ENCODE measurements around the gene IL1RAP. TPM values are rescaled to one million over a fixed set of nuclear protein-coding genes. Genes with fewer than 3 reads are reported as not detected.

Gene IL1RAP
- total and polyA plus RNA-seq, 4 donors, result 15.4 to 26.7 (median 21.4) TPM

- Histone ChIP-seq H3K27ac (ENCODE audit: low read depth, low read length) (peak overlapping the region; percentile 10), H3K36me3 (ENCODE audit: control insufficient read depth, insufficient read depth, low read length) (no peaks in the 10 kb centered on the region), H3K4me3 (ENCODE audit: low read depth, low read length) (no peak overlapping the region), H3K27me3 (ENCODE audit: control insufficient read depth, insufficient read depth, low read length) (no peaks in the 10 kb centered on the region), H3K9me3 (ENCODE audit: control insufficient read depth, insufficient read depth, low read length) (no peaks in the 10 kb centered on the region), H3K4me1 (ENCODE audit: control insufficient read depth, insufficient read depth, low read length) (peaks cover 8% of the 10 kb centered on the region)
- DNase-seq (ENCODE audit: low read depth in 4 of 6, low spot score in 6 of 6), result peak in 1 of 6 donors; percentile 43
- WGBS (ENCODE audit: insufficient coverage), result 73% methylated on average over 4 of the region's 4 CpGs
Measured at GRCh38 chr3:190534386-190534785, 20.5 kb downstream of the IL1RAP start.

GRCh38 chr3:190534986-190535385 lies 21.1 kb downstream of the IL1RAP start:
- no peak for DNase-seq (ENCODE audit: low read depth in 4 of 6, low spot score in 6 of 6)
- 100% methylated on average over 1 of the region's 2 CpGs for WGBS (ENCODE audit: insufficient coverage)
- no peaks in the 10 kb centered on the region for H3K36me3 ChIP-seq (ENCODE audit: control insufficient read depth, insufficient read depth, low read length)
- H3K27ac ChIP-seq (ENCODE audit: low read depth, low read length), result no peak overlapping the region
- H3K9me3 ChIP-seq (ENCODE audit: control insufficient read depth, insufficient read depth, low read length), result no peaks in the 10 kb centered on the region
- H3K4me3 ChIP-seq (ENCODE audit: low read depth, low read length), result no peak overlapping the region
- H3K4me1 ChIP-seq (ENCODE audit: control insufficient read depth, insufficient read depth, low read length), result peaks cover 8% of the 10 kb centered on the region
- H3K27me3 ChIP-seq (ENCODE audit: control insufficient read depth, insufficient read depth, low read length), result no peaks in the 10 kb centered on the region

- no peak for DNase-seq (ENCODE audit: low read depth in 4 of 6, low spot score in 6 of 6)
- H3K27me3 ChIP-seq (ENCODE audit: control insufficient read depth, insufficient read depth, low read length), result no peaks in the 10 kb centered on the region
- H3K27ac ChIP-seq (ENCODE audit: low read depth, low read length), result no peak overlapping the region
- no peaks in the 10 kb centered on the region for H3K9me3 ChIP-seq (ENCODE audit: control insufficient read depth, insufficient read depth, low read length)
- no peak overlapping the region for H3K4me3 ChIP-seq (ENCODE audit: low read depth, low read length)
- peaks cover 8% of the 10 kb centered on the region for H3K4me1 ChIP-seq (ENCODE audit: control insufficient read depth, insufficient read depth, low read length)
- no peaks in the 10 kb centered on the region for H3K36me3 ChIP-seq (ENCODE audit: control insufficient read depth, insufficient read depth, low read length)
- no CpG with 5 or more reads among the region's 3 CpGs for WGBS (ENCODE audit: insufficient coverage)
Measured at GRCh38 chr3:190537146-190537545, 23.3 kb downstream of the IL1RAP start.

- H3K36me3 ChIP-seq (ENCODE audit: control insufficient read depth, insufficient read depth, low read length), result no peaks in the 10 kb centered on the region
- H3K4me3 ChIP-seq (ENCODE audit: low read depth, low read length), result no peak overlapping the region
- H3K27me3 ChIP-seq (ENCODE audit: control insufficient read depth, insufficient read depth, low read length), result no peaks in the 10 kb centered on the region
- H3K9me3 ChIP-seq (ENCODE audit: control insufficient read depth, insufficient read depth, low read length), result no peaks in the 10 kb centered on the region
- DNase-seq (ENCODE audit: low read depth in 4 of 6, low spot score in 6 of 6), result no peak
- H3K4me1 ChIP-seq (ENCODE audit: control insufficient read depth, insufficient read depth, low read length), result peaks cover 4% of the 10 kb centered on the region
- WGBS (ENCODE audit: insufficient coverage), result no CpG with 5 or more reads among the region's 2 CpGs
- no peak overlapping the region for H3K27ac ChIP-seq (ENCODE audit: low read depth, low read length)
Measured at GRCh38 chr3:190538288-190538687, 24.4 kb downstream of the IL1RAP start.

GRCh38 chr3:190539526-190539925 lies 25.6 kb downstream of the IL1RAP start:
- H3K27ac ChIP-seq (ENCODE audit: low read depth, low read length), result no peak overlapping the region
- WGBS (ENCODE audit: insufficient coverage), result no CpG with 5 or more reads among the region's 3 CpGs
- no peaks in the 10 kb centered on the region for H3K36me3 ChIP-seq (ENCODE audit: control insufficient read depth, insufficient read depth, low read length)

GRCh38 chr3:190541008-190541407 lies 27.1 kb downstream of the IL1RAP start:
- Histone ChIP-seq H3K4me3 (ENCODE audit: low read depth, low read length) (no peak overlapping the region), H3K27me3 (ENCODE audit: control insufficient read depth, insufficient read depth, low read length) (no peaks in the 10 kb centered on the region), H3K4me1 (ENCODE audit: control insufficient read depth, insufficient read depth, low read length) (no peaks in the 10 kb centered on the region), H3K36me3 (ENCODE audit: control insufficient read depth, insufficient read depth, low read length) (no peaks in the 10 kb centered on the region), H3K9me3 (ENCODE audit: control insufficient read depth, insufficient read depth, low read length) (no peaks in the 10 kb centered on the region), H3K27ac (ENCODE audit: low read depth, low read length) (no peak overlapping the region)
- DNase-seq (ENCODE audit: low read depth in 4 of 6, low spot score in 6 of 6), result no peak

More at GRCh38 chr3:190539526-190539925, 25.6 kb downstream of the IL1RAP start:
- no peaks in the 10 kb centered on the region for H3K9me3 ChIP-seq (ENCODE audit: control insufficient read depth, insufficient read depth, low read length)
- H3K4me3 ChIP-seq (ENCODE audit: low read depth, low read length), result no peak overlapping the region
- no peaks in the 10 kb centered on the region for H3K27me3 ChIP-seq (ENCODE audit: control insufficient read depth, insufficient read depth, low read length)
- DNase-seq (ENCODE audit: low read depth in 4 of 6, low spot score in 6 of 6), result no peak
- no peaks in the 10 kb centered on the region for H3K4me1 ChIP-seq (ENCODE audit: control insufficient read depth, insufficient read depth, low read length)

GRCh38 chr3:190541560-190541959 lies 27.7 kb downstream of the IL1RAP start:
- Histone ChIP-seq H3K36me3 (ENCODE audit: control insufficient read depth, insufficient read depth, low read length) (no peaks in the 10 kb centered on the region), H3K4me1 (ENCODE audit: control insufficient read depth, insufficient read depth, low read length) (no peaks in the 10 kb centered on the region), H3K27me3 (ENCODE audit: control insufficient read depth, insufficient read depth, low read length) (no peaks in the 10 kb centered on the region), H3K9me3 (ENCODE audit: control insufficient read depth, insufficient read depth, low read length) (no peaks in the 10 kb centered on the region), H3K4me3 (ENCODE audit: low read depth, low read length) (no peak overlapping the region), H3K27ac (ENCODE audit: low read depth, low read length) (no peak overlapping the region)
- WGBS (ENCODE audit: insufficient coverage), result no CpG with 5 or more reads among the region's 2 CpGs
- no peak for DNase-seq (ENCODE audit: low read depth in 4 of 6, low spot score in 6 of 6)

- no peak overlapping the region for H3K4me3 ChIP-seq (ENCODE audit: low read depth, low read length)
- DNase-seq (ENCODE audit: low read depth in 4 of 6, low spot score in 6 of 6), result no peak
- no peaks in the 10 kb centered on the region for H3K4me1 ChIP-seq (ENCODE audit: control insufficient read depth, insufficient read depth, low read length)
- H3K36me3 ChIP-seq (ENCODE audit: control insufficient read depth, insufficient read depth, low read length), result no peaks in the 10 kb centered on the region
- no peaks in the 10 kb centered on the region for H3K27me3 ChIP-seq (ENCODE audit: control insufficient read depth, insufficient read depth, low read length)
- no peak overlapping the region for H3K27ac ChIP-seq (ENCODE audit: low read depth, low read length)
- whole genome bisulfite sequencing (ENCODE audit: insufficient coverage), result no CpG with 5 or more reads among the region's 1 CpG
- no peaks in the 10 kb centered on the region for H3K9me3 ChIP-seq (ENCODE audit: control insufficient read depth, insufficient read depth, low read length)
Measured at GRCh38 chr3:190542846-190543245, 29.0 kb downstream of the IL1RAP start.

GRCh38 chr3:190543671-190544070 lies 29.8 kb downstream of the IL1RAP start:
- no peak overlapping the region for H3K27ac ChIP-seq (ENCODE audit: low read depth, low read length)
- no peak overlapping the region for H3K4me3 ChIP-seq (ENCODE audit: low read depth, low read length)
- no peaks in the 10 kb centered on the region for H3K9me3 ChIP-seq (ENCODE audit: control insufficient read depth, insufficient read depth, low read length)
- no peak for DNase-seq (ENCODE audit: low read depth in 4 of 6, low spot score in 6 of 6)
- H3K36me3 ChIP-seq (ENCODE audit: control insufficient read depth, insufficient read depth, low read length), result no peaks in the 10 kb centered on the region
- 88% methylated on average over 3 of the region's 4 CpGs for WGBS (ENCODE audit: insufficient coverage)
- H3K27me3 ChIP-seq (ENCODE audit: control insufficient read depth, insufficient read depth, low read length), result no peaks in the 10 kb centered on the region
- no peaks in the 10 kb centered on the region for H3K4me1 ChIP-seq (ENCODE audit: control insufficient read depth, insufficient read depth, low read length)

- Histone ChIP-seq H3K27me3 (ENCODE audit: control insufficient read depth, insufficient read depth, low read length) (no peaks in the 10 kb centered on the region), H3K4me1 (ENCODE audit: control insufficient read depth, insufficient read depth, low read length) (no peaks in the 10 kb centered on the region), H3K27ac (ENCODE audit: low read depth, low read length) (no peak overlapping the region), H3K36me3 (ENCODE audit: control insufficient read depth, insufficient read depth, low read length) (no peaks in the 10 kb centered on the region), H3K4me3 (ENCODE audit: low read depth, low read length) (no peak overlapping the region), H3K9me3 (ENCODE audit: control insufficient read depth, insufficient read depth, low read length) (no peaks in the 10 kb centered on the region)
- WGBS (ENCODE audit: insufficient coverage), result no CpG with 5 or more reads among the region's 4 CpGs
- DNase-seq (ENCODE audit: low read depth in 4 of 6, low spot score in 6 of 6), result peak in 1 of 6 donors; percentile 87
Measured at GRCh38 chr3:190545191-190545590, 31.3 kb downstream of the IL1RAP start.

Data from spinal cord (tissue), 10 donors.